Measurements from ENCODE around the gene GGT7. TPM values are rescaled to one million over a fixed set of nuclear protein-coding genes. Genes with fewer than 3 reads are reported as not detected.

The GGT7 gene
- total and polyA plus RNA-seq, 2 of the 4 experiments (the other 2 are of a cell fraction) = 3.4 to 25.9 TPM

GRCh38 chr20:34876406-34877282 lies 4.0 kb upstream of the GGT7 start, which contains the start of gene ACSS2:
Gene ACSS2 (plus strand): TSS chr20:34876612. CDS start chr20:34876646, 34 bp downstream.
- CTCF ChIA-PET = interaction anchor here (1.2 to 2.9 kb wide), 3 partner anchors 10 to 75 kb away, joined by 4 to 19 read pairs (median 5); no protein-coding TSS in a partner anchor
- peak within 1 kb of the TSS; percentile 95 for H2AK9ac ChIP-seq (replicated peaks; ENCODE audit: low read depth, low read length, poor library complexity)
- H3K14ac ChIP-seq (replicated peaks; ENCODE audit: low read depth, low read length) = peak within 1 kb of the TSS; percentile 92
- peak within 1 kb of the TSS; percentile 33 for H2BK5ac ChIP-seq (ENCODE audit: low read depth, low read length, poor library complexity, severe bottlenecking)
- in situ Hi-C loops (cut with MboI; ENCODE audit: low sequenced_read_pairs) (no loop called here), intact Hi-C loops (cut with micrococcal nuclease) (loop anchor here (1.0 to 10.0 kb wide), 3 partner anchors 72 to 398 kb away; partner anchors contain the start of gene MMP24OS), dilution Hi-C loops (cut with HindIII; ENCODE audit: low sequenced_read_pairs, unreplicated experiment) (no loop called here)
- H2BK15ac ChIP-seq (ENCODE audit: low read depth, low read length) = peak within 1 kb of the TSS; percentile 30; the same call in 1 of the 3 replicates
- peak within 1 kb of the TSS; percentile 64 for H3K9ac ChIP-seq (ENCODE audit: low read depth, low read length)
- peak within 1 kb of the TSS; percentile 86; the same call in 1 of the 2 replicates for H3K23ac ChIP-seq (ENCODE audit: low read depth, low read length)
- H3K4me2 ChIP-seq (ENCODE audit: low read depth, low read length) = peak within 1 kb of the TSS; percentile 99
- H2BK20ac ChIP-seq (ENCODE audit: low read depth, low read length) = peak within 1 kb of the TSS; percentile 29; the same call in 1 of the 2 replicates
- peak within 1 kb of the TSS; percentile 49; the same call in 1 of the 2 replicates for H3K56ac ChIP-seq (ENCODE audit: extremely low read depth, insufficient read depth, low read length)
- POLR2A ChIA-PET (ENCODE audit: unreplicated experiment) = interaction anchor here (0.6 kb wide), 2 partner anchors 36 to 61 kb away, joined by 8 read pairs; no protein-coding TSS in a partner anchor
- peak within 1 kb of the TSS; percentile 44 for H4K91ac ChIP-seq (ENCODE audit: insufficient read depth, low read depth, low read length)
- peak within 1 kb of the TSS; percentile 67 for H3K4me3 ChIP-seq (ENCODE audit: insufficient read depth, low read depth, low read length)
- peaks cover 20% of the 10 kb centered on the region for H3K9me1 ChIP-seq (ENCODE audit: insufficient read depth, low read length)
- H4K8ac ChIP-seq (ENCODE audit: low read depth in 2 of 2, low read length in 2 of 2) = peak within 1 kb of the TSS; percentile 55 to 84
- peak within 1 kb of the TSS; percentile 8 for H4K5ac ChIP-seq (ENCODE audit: low read depth, low read length)
- H3K79me1 ChIP-seq (ENCODE audit: low read depth in 1 of 2, low read length in 2 of 2) = peaks cover 12 to 41% of the 10 kb centered on the region in 2 experiments
- H3K27ac ChIP-seq (ENCODE audit: insufficient read depth, low read length) = peak within 1 kb of the TSS; percentile 30
- no peaks in the 10 kb centered on the region for H3K36me3 ChIP-seq (ENCODE audit: control insufficient read depth, insufficient read depth, low read length)
- ATAC-seq (ENCODE audit: low read depth) (peak; percentile 88), DNase-seq (peak; percentile 97)
- H2BK120ac ChIP-seq (ENCODE audit: low read depth, low read length) = peak within 1 kb of the TSS; percentile 44
- H2AK5ac ChIP-seq (ENCODE audit: low read depth, low read length) = peak within 1 kb of the TSS; percentile 50
- 0% methylated on average over 36 of the region's 63 CpGs; no CpG with 5 or more reads in 1 of the 2 experiments for WGBS, 2 experiments (ENCODE audit: extremely low coverage in 2 of 2, insufficient read length in 1 of 2)
- H3K18ac ChIP-seq (ENCODE audit: low read depth, low read length) = peak within 1 kb of the TSS; percentile 43
- H3K27me3 ChIP-seq (ENCODE audit: control insufficient read depth, insufficient read depth, low read length) = no peaks in the 10 kb centered on the region
- TF ChIP-seq MAZ (IDR thresholded peaks at IDR 0.05; ENCODE audit: borderline replicate concordance, low read depth, low read length) = peak; percentile 25; the same call in 1 of the 2 replicates
- TF ChIP-seq BHLHE40 (IDR thresholded peaks at IDR 0.05; ENCODE audit: low read depth, low read length) = no peak
- peak; percentile 65; the same call in 1 of the 2 replicates for TF ChIP-seq POLR2A (IDR thresholded peaks at IDR 0.05; ENCODE audit: low read depth, low read length)
- peak within 1 kb of the TSS; percentile 75 for H3K4ac ChIP-seq (ENCODE audit: low read depth, low read length)
- H2AFZ ChIP-seq (replicated peaks; ENCODE audit: low read length, poor library complexity) = peak within 1 kb of the TSS; percentile 93
- H4K20me1 ChIP-seq (ENCODE audit: insufficient read depth, low read length) = peaks cover 3% of the 10 kb centered on the region; the same call in 1 of the 2 replicates
- no peaks in the 10 kb centered on the region for H3K9me3 ChIP-seq (ENCODE audit: control insufficient read depth, insufficient read depth, low read length)
- peaks cover 11% of the 10 kb centered on the region for H3K4me1 ChIP-seq (ENCODE audit: control insufficient read depth, insufficient read depth, low read length)
- no TSS peak for BruUV-seq (replicated peaks)
